SK-N-SH (cell line): ENCODE data around the gene YY1.

ENCODE experiments used
- EP300 ChIP-seq, 2 experiments: IDR thresholded peaks; 2 replicates each; pipeline versions ENCODE4 v1.4.0 to v1.6.1; 2012; ENCODE audit warnings: borderline replicate concordance in 1 of 2, low read depth in 1 of 2, low read length in 1 of 2
- TF ChIP-seq, protein P1 (sequence below): fragments of 200-600 bp; sonication (generic); IDR thresholded peaks from 2 replicates; pipeline ENCODE4 v1.6.1; 2017; ENCODE audit warnings: antibody characterized with exemption, mild to moderate bottlenecking, moderate library complexity

DNA sequence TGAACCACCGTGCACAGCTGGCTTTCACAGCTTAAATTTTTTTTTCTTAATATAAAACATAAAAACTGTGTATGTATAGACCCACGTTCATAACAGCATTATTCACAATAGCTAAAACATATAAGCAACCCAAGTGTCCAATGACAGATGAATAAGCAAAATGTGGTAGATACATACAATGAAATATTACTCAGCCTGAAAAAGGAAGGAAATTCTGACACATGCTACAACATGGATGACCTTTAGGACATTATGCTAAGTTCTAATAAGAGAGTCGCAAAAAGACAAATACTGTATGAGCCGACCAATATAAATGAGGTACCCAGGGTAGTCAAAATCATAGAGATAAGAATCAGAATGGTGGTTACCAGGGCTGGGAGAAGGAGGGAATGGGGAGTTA lies 13.8 kb upstream of the YY1 start:
- TF ChIP-seq, protein P1, sequence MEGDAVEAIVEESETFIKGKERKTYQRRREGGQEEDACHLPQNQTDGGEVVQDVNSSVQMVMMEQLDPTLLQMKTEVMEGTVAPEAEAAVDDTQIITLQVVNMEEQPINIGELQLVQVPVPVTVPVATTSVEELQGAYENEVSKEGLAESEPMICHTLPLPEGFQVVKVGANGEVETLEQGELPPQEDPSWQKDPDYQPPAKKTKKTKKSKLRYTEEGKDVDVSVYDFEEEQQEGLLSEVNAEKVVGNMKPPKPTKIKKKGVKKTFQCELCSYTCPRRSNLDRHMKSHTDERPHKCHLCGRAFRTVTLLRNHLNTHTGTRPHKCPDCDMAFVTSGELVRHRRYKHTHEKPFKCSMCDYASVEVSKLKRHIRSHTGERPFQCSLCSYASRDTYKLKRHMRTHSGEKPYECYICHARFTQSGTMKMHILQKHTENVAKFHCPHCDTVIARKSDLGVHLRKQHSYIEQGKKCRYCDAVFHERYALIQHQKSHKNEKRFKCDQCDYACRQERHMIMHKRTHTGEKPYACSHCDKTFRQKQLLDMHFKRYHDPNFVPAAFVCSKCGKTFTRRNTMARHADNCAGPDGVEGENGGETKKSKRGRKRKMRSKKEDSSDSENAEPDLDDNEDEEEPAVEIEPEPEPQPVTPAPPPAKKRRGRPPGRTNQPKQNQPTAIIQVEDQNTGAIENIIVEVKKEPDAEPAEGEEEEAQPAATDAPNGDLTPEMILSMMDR = no peak
- no peak for TF ChIP-seq EP300 (IDR thresholded peaks at IDR 0.05; ENCODE audit: borderline replicate concordance in 1 of 2, low read depth in 1 of 2, low read length in 1 of 2)
